Heart right ventricle (tissue), 16 donors: Measurements from ENCODE around the gene THSD7A. TPM values are rescaled to one million over a fixed set of nuclear protein-coding genes. Genes with fewer than 3 reads are reported as not detected.

ENCODE experiments used
- ATAC-seq, 8 donors: fragments of 200-7000 bp; cut with Tn5 transposase; one replicate each; pipeline ENCODE4 v1.9.1; 2020; ENCODE audit warnings: mild to moderate bottlenecking in 8 of 8, moderate library complexity in 8 of 8, moderate number of reproducible peaks in 1 of 8
- DNase-seq, 2 donors: peaks; one replicate each; pipeline ENCODE4 v3.0.0-alpha.2; 2020
- H3K27ac ChIP-seq, 10 donors: fragments of 200-600 bp; sonication (generic) in 2 of 10; one replicate each; pipeline versions ENCODE4 v1.5.0 to v1.8.0; 2020 to 2022; ENCODE audit warnings: mild to moderate bottlenecking in 3 of 10
- H3K27me3 ChIP-seq, 7 donors: fragments of 200-600 bp; one replicate each; pipeline ENCODE4 v1.8.0; 2021 to 2022; ENCODE audit warnings: mild to moderate bottlenecking in 2 of 7
- H3K36me3 ChIP-seq, 9 donors: fragments of 200-600 bp; sonication (generic) in 1 of 9; one replicate each; pipeline versions ENCODE4 v1.5.0 to v1.8.0; 2020 to 2022; ENCODE audit warnings: mild to moderate bottlenecking in 2 of 9
- H3K4me1 ChIP-seq, 9 donors: fragments of 200-600 bp; sonication (generic) in 1 of 9; one replicate each; pipeline versions ENCODE4 v1.5.0 to v1.8.0; 2020 to 2022; ENCODE audit warnings: mild to moderate bottlenecking in 4 of 9
- H3K4me3 ChIP-seq, 10 donors: fragments of 200-600 bp; sonication (generic) in 2 of 10; one replicate each; pipeline versions ENCODE4 v1.5.0 to v1.8.0; 2020 to 2022; ENCODE audit warnings: mild to moderate bottlenecking in 7 of 10, moderate library complexity in 2 of 10
- H3K9me3 ChIP-seq, 11 donors: fragments of 200-600 bp in 10 of 11; sonication (generic) in 2 of 11; one replicate each; pipeline versions ENCODE4 v1.5.0 to v1.8.0; 2013 to 2022; ENCODE audit warnings: mild to moderate bottlenecking in 2 of 11, control low read depth in 1 of 11, moderate library complexity in 1 of 11
- WGBS, 2 donors: extraction: QIAGEN DNeasy Blood & Tissue Kit; methylation state at CpG; one replicate each; pipeline ENCODE4 v1.1.7; 2013; ENCODE audit warnings: inconsistent platforms in 1 of 2; 5-methylcytosine and 5-hydroxymethylcytosine counted together
- intact Hi-C, 10 donors: fragments of 100-400 bp; cut with DNase I; formaldehyde crosslinking; loops; one replicate each; pipeline versions ENCODE4 v1.11.1 to v1.14.2; 2022
- polyA plus RNA-seq, 2 donors: library from polyadenylated mRNA; stranded (reverse); fragments of 200-250 nt; gene quantifications; one replicate each; pipeline ENCODE4 v1.2.3, GENCODE V29; 2013
- total RNA-seq, 10 donors: library from RNA; stranded (reverse); fragmentation: NEBNext Ultra II Directional in 3 of 10; extraction: Animal tissue kit (Norgen Biotek cat#: 25700) in 3 of 10; gene quantifications; one replicate each; pipeline versions ENCODE4 v1.2.1 to v1.2.4, GENCODE V29; 2021 to 2023
- TF ChIP-seq, protein P1 (sequence below), 9 donors: fragments of 200-600 bp; sonication (generic) in 2 of 9; IDR thresholded peaks; one replicate each; pipeline versions ENCODE4 v1.5.0 to v1.8.0; 2021 to 2022; ENCODE audit warnings: antibody characterized with exemption in 9 of 9, mild to moderate bottlenecking in 5 of 9, moderate library complexity in 1 of 9
- donor health status: Arrhythmogenic right ventricular cardiomyopathy.
- donor health status: ischemic (EF 13 %, LVEDD 7.1; RV severe dilation, severe dysfunction).
- donor health status: healthy with polysubstance abuse.
- donor health status: DM: no; HTN: yes; CAD: no.
- donor health status: DM: no; HTN: no; CAD: no.
- donor health status: ischemic (EF 25% LVEDD 6.9; RV normal size, moderate dysfunction).
- donor health status: ischemic (EF 25% LVEDD 5.7; RV mildly dilated, moderate dysfunction).
- donor health status: healthy.
- donor health status: DM: yes; HTN: yes; CAD: no.
- donor health status: Ischemic cardiomyopathy.
- donor health status: ischemic (EF 35%, LVEDD 5.7; RV mildly dilated, moderate dysfunction).
- donor health status: nonischemic (EF 11% LVEDD 7.7; RV severe dilation, severe dysfunction).
- donor health status: DM: yes; HTN: yes; CAD: no.
- donor health status: PGD.
- donor health status: ischemic (EF 29% LVEDD 5.4; RV normal size, mild dysfunction).
- donor health status: nonischemic (EF 23%, LVEDD 6.1; RV moderate dilation, normal function).

Gene THSD7A
- total and polyA plus RNA-seq, 12 donors, result 0.22 to 3.4 (median 1.2) TPM

DNA sequence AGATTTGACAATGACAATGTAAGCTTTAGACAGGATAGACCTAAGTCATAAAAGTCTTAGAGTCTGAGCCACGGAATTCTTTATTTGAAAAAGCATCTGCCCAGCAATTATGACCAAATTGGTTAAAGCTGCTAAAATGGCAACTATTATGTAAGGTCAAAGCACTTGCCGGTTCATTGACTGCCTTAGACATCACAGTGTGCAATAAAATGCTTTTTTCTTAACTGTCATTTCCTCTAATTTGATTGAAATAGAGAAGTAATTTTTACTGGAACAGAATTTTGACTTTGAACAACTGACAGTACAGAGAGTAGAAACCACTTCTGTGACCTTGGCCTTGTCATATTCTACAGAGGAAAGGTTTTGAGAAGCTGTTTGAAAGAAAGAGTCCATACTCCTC, 142.9 kb downstream of the THSD7A start:
- H3K4me1 ChIP-seq, result no peaks in the 10 kb centered on the region

GRCh38 chr7:11681461-11681860, 150.5 kb downstream of the THSD7A start:
- DNase-seq, result no peak
- H3K4me1 ChIP-seq, result no peaks in the 10 kb centered on the region
- no peaks in the 10 kb centered on the region for H3K36me3 ChIP-seq
- no peaks in the 10 kb centered on the region for H3K27me3 ChIP-seq
- intact Hi-C loops, result loop anchor here in 1 of 10 donors (5.0 kb wide), 1 partner anchor 51 kb away; no protein-coding TSS in a partner anchor
- TF ChIP-seq, protein P1, sequence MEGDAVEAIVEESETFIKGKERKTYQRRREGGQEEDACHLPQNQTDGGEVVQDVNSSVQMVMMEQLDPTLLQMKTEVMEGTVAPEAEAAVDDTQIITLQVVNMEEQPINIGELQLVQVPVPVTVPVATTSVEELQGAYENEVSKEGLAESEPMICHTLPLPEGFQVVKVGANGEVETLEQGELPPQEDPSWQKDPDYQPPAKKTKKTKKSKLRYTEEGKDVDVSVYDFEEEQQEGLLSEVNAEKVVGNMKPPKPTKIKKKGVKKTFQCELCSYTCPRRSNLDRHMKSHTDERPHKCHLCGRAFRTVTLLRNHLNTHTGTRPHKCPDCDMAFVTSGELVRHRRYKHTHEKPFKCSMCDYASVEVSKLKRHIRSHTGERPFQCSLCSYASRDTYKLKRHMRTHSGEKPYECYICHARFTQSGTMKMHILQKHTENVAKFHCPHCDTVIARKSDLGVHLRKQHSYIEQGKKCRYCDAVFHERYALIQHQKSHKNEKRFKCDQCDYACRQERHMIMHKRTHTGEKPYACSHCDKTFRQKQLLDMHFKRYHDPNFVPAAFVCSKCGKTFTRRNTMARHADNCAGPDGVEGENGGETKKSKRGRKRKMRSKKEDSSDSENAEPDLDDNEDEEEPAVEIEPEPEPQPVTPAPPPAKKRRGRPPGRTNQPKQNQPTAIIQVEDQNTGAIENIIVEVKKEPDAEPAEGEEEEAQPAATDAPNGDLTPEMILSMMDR (IDR thresholded peaks at IDR 0.05), result no peak
- ATAC-seq, result no peak
- no peak overlapping the region for H3K4me3 ChIP-seq
- H3K27ac ChIP-seq, result no peak overlapping the region
- H3K9me3 ChIP-seq, result peaks cover 0 to 89% (median 15%) of the 10 kb centered on the region in 11 donors
- 89 to 91% methylated on average over 3 of the region's 3 CpGs for WGBS, 2 donors

More for the DNA sequence above, 142.9 kb downstream of the THSD7A start:
- 77 to 92% methylated on average over 2 of the region's 2 CpGs for WGBS, 2 donors
- no peak overlapping the region for H3K27ac ChIP-seq
- intact Hi-C loops, result no loop called here
- no peak overlapping the region for H3K4me3 ChIP-seq
- ATAC-seq, result no peak
- H3K36me3 ChIP-seq, result no peaks in the 10 kb centered on the region
- peaks cover 0 to 21% (median 9%) of the 10 kb centered on the region in 11 donors for H3K9me3 ChIP-seq
- no peaks in the 10 kb centered on the region for H3K27me3 ChIP-seq
- TF ChIP-seq, protein P1 (IDR thresholded peaks at IDR 0.05), result no peak
- no peak for DNase-seq

GRCh38 chr7:11675163-11675562, 156.8 kb downstream of the THSD7A start:
- Histone ChIP-seq H3K4me1 (no peaks in the 10 kb centered on the region), H3K4me3 (no peak overlapping the region), H3K27ac (no peak overlapping the region), H3K9me3 (peaks cover 0 to 55% (median 5%) of the 10 kb centered on the region in 11 donors), H3K36me3 (no peaks in the 10 kb centered on the region), H3K27me3 (no peaks in the 10 kb centered on the region)
- ATAC-seq, result no peak
- intact Hi-C loops, result no loop called here
- 94 to 97% methylated on average over 5 of the region's 5 CpGs for WGBS, 2 donors
- TF ChIP-seq, protein P1 (IDR thresholded peaks at IDR 0.05), result no peak
- DNase-seq, result no peak

GRCh38 chr7:11668727-11669126, 163.3 kb downstream of the THSD7A start:
- TF ChIP-seq, protein P1 (IDR thresholded peaks at IDR 0.05), result no peak
- Histone ChIP-seq H3K9me3 (no peaks in the 10 kb centered on the region), H3K36me3 (no peaks in the 10 kb centered on the region), H3K27me3 (no peaks in the 10 kb centered on the region), H3K27ac (no peak overlapping the region), H3K4me1 (no peaks in the 10 kb centered on the region), H3K4me3 (no peak overlapping the region)
- no peak for ATAC-seq
- no peak for DNase-seq
- 42 to 57% methylated on average over 4 of the region's 4 CpGs for whole genome bisulfite sequencing, 2 donors
- intact Hi-C loops, result no loop called here
